ENCODE results near the gene CCDC120. TPM values are rescaled to one million over a fixed set of nuclear protein-coding genes. Genes with fewer than 3 reads are reported as not detected.

CCDC120 gene
- total RNA-seq, 1 experiment from 2014 or later, result 14.5 TPM

DNA sequence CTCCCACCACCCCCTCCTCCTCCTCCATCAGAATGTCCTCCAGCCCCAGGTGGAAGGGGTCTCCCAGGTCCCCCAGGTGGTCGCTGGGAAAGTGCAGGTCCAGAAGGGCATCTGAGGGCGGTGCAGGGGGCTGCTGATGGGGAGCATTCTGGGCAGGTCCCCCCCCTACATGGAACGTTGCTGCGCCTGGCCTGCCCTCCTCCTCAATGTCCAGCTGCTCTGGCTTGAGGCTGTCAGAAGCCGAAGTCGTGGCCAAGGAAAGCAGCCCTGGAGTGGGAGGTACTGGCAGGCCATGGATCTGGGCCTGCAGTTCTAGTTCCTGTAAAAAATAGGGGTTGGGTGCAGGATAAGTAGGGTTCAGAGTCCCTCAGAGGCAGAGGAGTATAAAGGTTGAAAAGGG is 28.5 kb upstream of the CCDC120 start:
- Histone ChIP-seq H3K9me3 (ENCODE audit: control insufficient read depth, low read depth, low read length) (no peaks in the 10 kb centered on the region), H2AK5ac (ENCODE audit: insufficient read length, low read length) (no peak overlapping the region), H2BK120ac (ENCODE audit: low read depth, low read length, poor library complexity, severe bottlenecking) (no peak overlapping the region), H3K79me1 (ENCODE audit: insufficient read depth, low read depth, low read length, poor library complexity, severe bottlenecking) (no peaks in the 10 kb centered on the region), H3K18ac (ENCODE audit: insufficient read length, low read depth, low read length) (no peak overlapping the region), H3K14ac (ENCODE audit: insufficient read depth, low read length) (no peak overlapping the region), H3K4me1 (ENCODE audit: insufficient read depth, low read length) (no peaks in the 10 kb centered on the region; the same call in 1 of the 2 replicates), H3K56ac (ENCODE audit: insufficient read length, low read depth, low read length) (no peak overlapping the region), H3K27ac (ENCODE audit: insufficient read length, low read depth, low read length) (no peak overlapping the region), H3K23me2 (ENCODE audit: insufficient read length, low read depth, low read length, poor library complexity, severe bottlenecking) (no peaks in the 10 kb centered on the region), H3K79me2 (ENCODE audit: insufficient read depth, low read length) (no peaks in the 10 kb centered on the region), H4K20me1 (ENCODE audit: control insufficient read depth, insufficient read depth, insufficient read length) (no peaks in the 10 kb centered on the region), H2BK5ac (ENCODE audit: insufficient read length, low read length) (no peak overlapping the region), H3T11ph (ENCODE audit: low read length) (no peak overlapping the region), H3K4ac (ENCODE audit: low read depth, low read length) (no peak overlapping the region), H2BK20ac (ENCODE audit: low read depth, low read length, poor library complexity, severe bottlenecking) (no peak overlapping the region), H3K4me2 (ENCODE audit: insufficient read depth, insufficient read length, low read length) (no peak overlapping the region), H2BK12ac (ENCODE audit: insufficient read length, low read depth, low read length) (no peak overlapping the region), H3K27me3 (ENCODE audit: insufficient read depth, low read length) (no peaks in the 10 kb centered on the region), H4K8ac (replicated peaks; ENCODE audit: insufficient read length, low read depth, low read length) (no peak overlapping the region), H3K23ac (ENCODE audit: insufficient read length, low read depth, low read length) (no peak overlapping the region), H4K5ac (ENCODE audit: insufficient read length, low read depth, low read length) (no peak overlapping the region), H4K91ac (ENCODE audit: insufficient read length, low read depth, low read length) (no peak overlapping the region), H2BK15ac (ENCODE audit: low read depth, low read length) (no peak overlapping the region), H3K9ac (ENCODE audit: extremely low read depth, insufficient read length, low read length) (no peak overlapping the region), H2AFZ (ENCODE audit: low read length) (no peak overlapping the region)
- WGBS (ENCODE audit: extremely low coverage, insufficient read length, low lambda C conversion rate), result no CpG with 5 or more reads among the region's 6 CpGs
- TF ChIP-seq, protein P1, sequence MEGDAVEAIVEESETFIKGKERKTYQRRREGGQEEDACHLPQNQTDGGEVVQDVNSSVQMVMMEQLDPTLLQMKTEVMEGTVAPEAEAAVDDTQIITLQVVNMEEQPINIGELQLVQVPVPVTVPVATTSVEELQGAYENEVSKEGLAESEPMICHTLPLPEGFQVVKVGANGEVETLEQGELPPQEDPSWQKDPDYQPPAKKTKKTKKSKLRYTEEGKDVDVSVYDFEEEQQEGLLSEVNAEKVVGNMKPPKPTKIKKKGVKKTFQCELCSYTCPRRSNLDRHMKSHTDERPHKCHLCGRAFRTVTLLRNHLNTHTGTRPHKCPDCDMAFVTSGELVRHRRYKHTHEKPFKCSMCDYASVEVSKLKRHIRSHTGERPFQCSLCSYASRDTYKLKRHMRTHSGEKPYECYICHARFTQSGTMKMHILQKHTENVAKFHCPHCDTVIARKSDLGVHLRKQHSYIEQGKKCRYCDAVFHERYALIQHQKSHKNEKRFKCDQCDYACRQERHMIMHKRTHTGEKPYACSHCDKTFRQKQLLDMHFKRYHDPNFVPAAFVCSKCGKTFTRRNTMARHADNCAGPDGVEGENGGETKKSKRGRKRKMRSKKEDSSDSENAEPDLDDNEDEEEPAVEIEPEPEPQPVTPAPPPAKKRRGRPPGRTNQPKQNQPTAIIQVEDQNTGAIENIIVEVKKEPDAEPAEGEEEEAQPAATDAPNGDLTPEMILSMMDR (conservative IDR thresholded peaks at IDR 0.05), result no peak
- Mint-ChIP-seq H3K36me3 (ENCODE audit: insufficient read depth in 1 of 3, low read depth in 3 of 3) (peaks cover 40 to 74% (median 56%) of the 10 kb centered on the region in 3 experiments), H3K4me1 (peaks cover 4 to 18% of the 10 kb centered on the region in 2 experiments; a peak in 2 of 4 replicates), H3K27ac (peak overlapping the region in 1 of 3 experiments; percentile 84; a peak in 1 of 7 replicates), H3K9me3 (peaks cover 59 to 64% of the 10 kb centered on the region in 2 experiments), H3K4me3 (no peak overlapping the region), H3K27me3 (ENCODE audit: low read depth) (no peaks in the 10 kb centered on the region; the same call in 1 of the 2 replicates)
- DNase-seq, result no peak

Measured in H9 (cell line).